ENCODE data around the gene GNA15. TPM values are rescaled to one million over a fixed set of nuclear protein-coding genes. Genes with fewer than 3 reads are reported as not detected.
"Not testable (repeated sequence)": the region's sequence is repeated elsewhere in the genome, so short reads cannot be mapped to it uniquely, and the experiment has no call there.

GNA15 gene
- total RNA-seq, 1 donor from 2014 or later: 85.0 TPM

GRCh38 chr19:3196933-3197205, 61.0 kb downstream of the GNA15 start:
- peaks cover 21% of the 10 kb centered on the region for H3K36me3 ChIP-seq (ENCODE audit: control insufficient read depth, insufficient read depth, low read length)
- FAIRE-seq: no peak
- DNase-seq (ENCODE audit: low read depth): no peak
- no peaks in the 10 kb centered on the region for H3K27me3 ChIP-seq (ENCODE audit: control insufficient read depth, insufficient read depth, low read length)
- H3K4me3 ChIP-seq (ENCODE audit: low read depth, low read length): no peak overlapping the region
- TF ChIP-seq CTCF (IDR thresholded peaks at IDR 0.05; ENCODE audit: insufficient read depth, low read length, severe bottlenecking): no peak

GRCh38 chr19:3198901-3199700, 63.3 kb downstream of the GNA15 start:
- TF ChIP-seq CTCF (IDR thresholded peaks at IDR 0.05; ENCODE audit: insufficient read depth, low read length, severe bottlenecking): no peak
- FAIRE-seq (no peak), DNase-seq (ENCODE audit: low read depth) (no peak)
- H3K4me3 ChIP-seq (ENCODE audit: low read depth, low read length): no peak overlapping the region
- H3K36me3 ChIP-seq (ENCODE audit: control insufficient read depth, insufficient read depth, low read length): peaks cover 20% of the 10 kb centered on the region
- no peaks in the 10 kb centered on the region for H3K27me3 ChIP-seq (ENCODE audit: control insufficient read depth, insufficient read depth, low read length)

- H3K4me3 ChIP-seq (ENCODE audit: low read depth, low read length): no peak overlapping the region
- no peak for TF ChIP-seq CTCF (IDR thresholded peaks at IDR 0.05; ENCODE audit: insufficient read depth, low read length, severe bottlenecking)
- no peaks in the 10 kb centered on the region for H3K27me3 ChIP-seq (ENCODE audit: control insufficient read depth, insufficient read depth, low read length)
- H3K36me3 ChIP-seq (ENCODE audit: control insufficient read depth, insufficient read depth, low read length): peaks cover 23% of the 10 kb centered on the region
- no peak for FAIRE-seq
- no peak for DNase-seq (ENCODE audit: low read depth)
Observed at GRCh38 chr19:3201072-3201700, 65.4 kb downstream of the GNA15 start.

- H3K36me3 ChIP-seq (ENCODE audit: control insufficient read depth, insufficient read depth, low read length): peaks cover 19% of the 10 kb centered on the region
- DNase-seq (ENCODE audit: low read depth) (no peak), FAIRE-seq (no peak)
- H3K4me3 ChIP-seq (ENCODE audit: low read depth, low read length): no peak overlapping the region
- TF ChIP-seq CTCF (IDR thresholded peaks at IDR 0.05; ENCODE audit: insufficient read depth, low read length, severe bottlenecking): no peak
- H3K27me3 ChIP-seq (ENCODE audit: control insufficient read depth, insufficient read depth, low read length): no peaks in the 10 kb centered on the region
Observed at GRCh38 chr19:3201911-3202310, 66.1 kb downstream of the GNA15 start.

- H3K36me3 ChIP-seq (ENCODE audit: control insufficient read depth, insufficient read depth, low read length): peaks cover 21% of the 10 kb centered on the region
- TF ChIP-seq CTCF (IDR thresholded peaks at IDR 0.05; ENCODE audit: insufficient read depth, low read length, severe bottlenecking): no peak
- FAIRE-seq (no peak), DNase-seq (ENCODE audit: low read depth) (no peak)
- H3K4me3 ChIP-seq (ENCODE audit: low read depth, low read length): no peak overlapping the region
- no peaks in the 10 kb centered on the region for H3K27me3 ChIP-seq (ENCODE audit: control insufficient read depth, insufficient read depth, low read length)
Observed at GRCh38 chr19:3202346-3202745, 66.5 kb downstream of the GNA15 start.

- H3K27me3 ChIP-seq (ENCODE audit: control insufficient read depth, insufficient read depth, low read length); DNase-seq (ENCODE audit: low read depth); H3K4me3 ChIP-seq (ENCODE audit: low read depth, low read length); FAIRE-seq: not testable (repeated sequence)
- H3K36me3 ChIP-seq (ENCODE audit: control insufficient read depth, insufficient read depth, low read length): peaks cover 22% of the 10 kb centered on the region
Observed at GRCh38 chr19:3202895-3203294, 67.1 kb downstream of the GNA15 start.
